ENCODE results near the gene MOB2.

Gene MOB2

GRCh38 chr11:1499261-1499890, 12.8 kb upstream of the MOB2 start:
- H3K27ac ChIP-seq, result no peak overlapping the region
- H3K27me3 ChIP-seq, result no peaks in the 10 kb centered on the region
- peaks cover 0 to 39% (median 29%) of the 10 kb centered on the region in 4 donors for H3K4me1 ChIP-seq
- no peak overlapping the region for H3K4me3 ChIP-seq
- TF ChIP-seq CTCF (IDR thresholded peaks at IDR 0.05), result no peak
- H3K9me3 ChIP-seq, result no peaks in the 10 kb centered on the region
- peaks cover 0 to 13% (median 10%) of the 10 kb centered on the region in 3 donors for H3K36me3 ChIP-seq
- peak; percentile 12 to 61 for DNase-seq
- intact Hi-C loops (cut with DNase I; ENCODE audit: low total_unique reads), result no loop called here

DNA sequence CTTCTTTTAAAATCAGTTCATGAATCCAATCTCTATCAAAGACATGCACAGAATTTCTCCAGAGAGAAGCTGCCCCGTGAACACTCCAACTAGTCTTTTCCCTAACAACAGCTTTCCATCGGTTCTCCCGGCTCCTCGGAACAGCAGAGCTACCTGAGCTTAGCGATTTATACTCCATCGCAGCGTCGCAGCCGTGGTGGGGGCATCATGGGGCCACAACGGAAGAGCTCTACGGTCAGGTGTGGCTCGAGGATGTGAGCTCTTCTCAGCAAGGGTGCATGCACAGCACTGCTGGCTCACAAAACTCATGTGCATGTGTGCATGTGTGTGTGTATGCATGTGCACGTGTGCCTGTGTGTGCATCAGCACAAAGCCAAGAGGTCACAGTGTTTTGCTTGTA, 11.7 kb upstream of the MOB2 start:
- peak in 1 of 2 donors; percentile 10 for DNase-seq
- H3K9me3 ChIP-seq, result no peaks in the 10 kb centered on the region
- no peaks in the 10 kb centered on the region for H3K27me3 ChIP-seq
- intact Hi-C loops (cut with DNase I; ENCODE audit: low total_unique reads), result no loop called here
- TF ChIP-seq CTCF (IDR thresholded peaks at IDR 0.05), result no peak
- H3K36me3 ChIP-seq, result peaks cover 0 to 13% (median 10%) of the 10 kb centered on the region in 3 donors
- peaks cover 0 to 27% (median 18%) of the 10 kb centered on the region in 4 donors for H3K4me1 ChIP-seq
- no peak overlapping the region for H3K4me3 ChIP-seq
- H3K27ac ChIP-seq, result no peak overlapping the region

DNA sequence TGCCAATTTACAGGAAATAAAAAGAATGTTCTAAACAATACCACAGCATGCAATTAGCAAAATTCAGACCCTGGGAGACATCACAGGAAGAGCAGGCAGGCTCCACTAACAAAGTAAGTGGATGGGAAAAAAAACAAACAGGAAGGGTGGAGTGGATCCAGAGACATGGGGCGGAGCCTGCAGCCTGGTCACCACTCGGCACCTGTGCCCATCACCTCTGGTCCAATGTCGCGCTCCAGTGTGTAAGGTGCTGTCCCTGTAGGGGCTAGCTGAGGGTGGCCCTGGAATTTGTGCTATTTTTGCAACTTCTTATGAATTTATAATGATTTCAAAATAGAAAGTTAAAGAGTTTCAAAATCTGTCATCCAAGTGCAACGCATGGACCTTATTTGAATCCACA, 11.0 kb upstream of the MOB2 start:
- Histone ChIP-seq H3K9me3 (no peaks in the 10 kb centered on the region), H3K36me3 (peaks cover 0 to 13% (median 10%) of the 10 kb centered on the region in 3 donors), H3K4me1 (peaks cover 0 to 21% (median 11%) of the 10 kb centered on the region in 4 donors), H3K27ac (no peak overlapping the region), H3K4me3 (no peak overlapping the region), H3K27me3 (no peaks in the 10 kb centered on the region)
- DNase-seq, result peak in 1 of 2 donors; percentile 0
- intact Hi-C loops (cut with DNase I; ENCODE audit: low total_unique reads), result no loop called here
- no peak for TF ChIP-seq CTCF (IDR thresholded peaks at IDR 0.05)

DNA sequence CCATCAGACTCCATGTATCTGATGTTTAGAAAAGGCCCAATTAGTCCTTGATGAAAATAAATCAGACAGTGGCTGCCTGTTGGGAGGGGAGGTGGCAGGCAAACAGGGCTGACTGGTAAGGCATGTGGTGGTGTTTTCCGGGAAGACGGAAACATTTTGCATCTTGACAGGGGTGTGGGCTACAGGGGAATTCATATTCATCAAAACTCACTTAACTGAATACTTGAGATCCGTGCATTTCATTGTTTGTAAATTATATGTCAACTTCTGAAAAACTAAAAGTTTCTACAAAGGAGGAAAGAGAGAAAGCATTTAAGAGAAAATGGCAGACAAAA, 10.1 kb upstream of the MOB2 start:
- H3K9me3 ChIP-seq, result no peaks in the 10 kb centered on the region
- H3K27me3 ChIP-seq, result no peaks in the 10 kb centered on the region
- no peak overlapping the region for H3K27ac ChIP-seq
- peaks cover 0 to 13% (median 10%) of the 10 kb centered on the region in 3 donors for H3K36me3 ChIP-seq
- intact Hi-C loops (cut with DNase I; ENCODE audit: low total_unique reads), result no loop called here
- no peak for TF ChIP-seq CTCF (IDR thresholded peaks at IDR 0.05)
- DNase-seq, result peak in 1 of 2 donors; percentile 5
- peaks cover 0 to 12% (median 3%) of the 10 kb centered on the region in 4 donors for H3K4me1 ChIP-seq
- no peak overlapping the region for H3K4me3 ChIP-seq

- intact Hi-C loops (cut with DNase I; ENCODE audit: low total_unique reads), result no loop called here
- TF ChIP-seq CTCF (IDR thresholded peaks at IDR 0.05), result no peak
- no peak overlapping the region for H3K27ac ChIP-seq
Measured at GRCh38 chr11:1496091-1496760, 9.6 kb upstream of the MOB2 start.

More at GRCh38 chr11:1496091-1496760, 9.6 kb upstream of the MOB2 start:
- peak in 1 of 2 donors; percentile 0 for DNase-seq
- H3K36me3 ChIP-seq, result peaks cover 0 to 13% (median 10%) of the 10 kb centered on the region in 3 donors
- H3K27me3 ChIP-seq, result no peaks in the 10 kb centered on the region
- no peak overlapping the region for H3K4me3 ChIP-seq
- peaks cover 0 to 7% (median 3%) of the 10 kb centered on the region in 4 donors for H3K4me1 ChIP-seq
- no peaks in the 10 kb centered on the region for H3K9me3 ChIP-seq
